Esophagus squamous epithelium (tissue), 5 donors: Measurements from ENCODE around the gene CSRNP3. TPM values are rescaled to one million over a fixed set of nuclear protein-coding genes. Genes with fewer than 3 reads are reported as not detected.
A peak's percentile ranks its signal among the peaks of the same experiment; 100 is the strongest.

Experiments
- DNase-seq: peaks from one replicate; lab custom pipeline; 2025; lab: John Stamatoyannopoulos, UW
- H3K27ac ChIP-seq, 4 donors: fragments of 200-600 bp; sonication (generic); one replicate each; pipeline ENCODE4 v1.5.1; 2016 to 2019; ENCODE audit warnings: mild to moderate bottlenecking in 1 of 4
- H3K27me3 ChIP-seq, 4 donors: fragments of 200-600 bp; sonication (generic); 1 replicate in 3 of 4; 2 replicates in 1 of 4; pipeline versions ENCODE4 v1.5.1 to v1.6.0; 2017 to 2021; ENCODE audit warnings: antibody characterized with exemption in 1 of 4
- H3K36me3 ChIP-seq, 3 donors: fragments of 200-600 bp; sonication (generic); one replicate each; pipeline ENCODE4 v1.5.1; 2016 to 2019
- H3K4me1 ChIP-seq, 3 donors: fragments of 200-600 bp; sonication (generic); one replicate each; pipeline ENCODE4 v1.5.1; 2017 to 2019
- H3K4me3 ChIP-seq, 4 donors: fragments of 200-600 bp; sonication (generic); 1 replicate in 3 of 4; 2 replicates in 1 of 4; pipeline ENCODE4 v1.5.1; 2016 to 2019; ENCODE audit warnings: mild to moderate bottlenecking in 2 of 4, moderate library complexity in 1 of 4
- H3K9me3 ChIP-seq, 3 donors: fragments of 200-600 bp; sonication (generic); one replicate each; pipeline ENCODE4 v1.5.1; 2016 to 2019
- CTCF ChIP-seq, 6 experiments: fragments of 450-650 bp in 4 of 6; fragments of 200-600 bp in 2 of 6; sonication (generic) in 2 of 6; IDR thresholded peaks; one replicate each; pipeline ENCODE4 v1.5.1; 2016 to 2019; ENCODE audit warnings: antibody characterized with exemption in 6 of 6, mild to moderate bottlenecking in 4 of 6, moderate library complexity in 4 of 6
- POLR2A ChIP-seq, 4 donors: fragments of 450-650 bp; IDR thresholded peaks; one replicate each; pipeline ENCODE4 v1.6.1; 2017; ENCODE audit warnings: antibody characterized with exemption in 4 of 4, mild to moderate bottlenecking in 4 of 4, moderate library complexity in 3 of 4
- WGBS, 2 donors: methylation state at CpG; one replicate each; pipeline ENCODE4 v1.1.5; 2018; 5-methylcytosine and 5-hydroxymethylcytosine counted together
- intact Hi-C: fragments of 100-400 bp; cut with DNase I; formaldehyde crosslinking; loops from one replicate; pipeline ENCODE4 v1.15.0; 2022
- total RNA-seq, 4 donors: library from RNA; depleted of rRNA; stranded (reverse); fragments of >200 nt; gene quantifications; one replicate each; pipeline ENCODE4 v1.1.0, GENCODE V29; 2016
- donor health status: DM: yes; HTN: yes; CAD: no.

CSRNP3 gene
- total RNA-seq, 4 donors from 2014 or later: 0.57 to 1.5 (median 0.81) TPM

DNA sequence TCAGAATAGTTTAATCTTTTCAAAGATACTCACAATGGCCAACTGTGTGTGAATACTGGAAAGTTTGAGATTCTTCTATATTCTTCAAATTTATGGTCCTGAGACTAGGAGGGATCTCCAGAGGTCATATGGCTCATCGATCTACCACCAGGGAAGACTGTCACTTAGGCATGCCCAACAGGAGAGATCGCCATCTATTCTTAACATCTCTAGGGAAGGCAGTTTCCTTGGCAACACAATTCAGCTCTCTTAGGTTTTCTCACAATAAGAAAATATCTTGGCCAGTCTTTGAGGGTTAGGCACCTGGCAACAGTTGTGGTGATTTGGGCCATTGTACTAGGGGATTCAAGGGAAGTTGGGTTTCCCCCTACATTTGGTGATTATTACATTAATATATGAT, 217.3 kb downstream of the CSRNP3 start:
- TF ChIP-seq CTCF (IDR thresholded peaks at IDR 0.05): no peak
- no peak for TF ChIP-seq POLR2A (IDR thresholded peaks at IDR 0.05)
- Histone ChIP-seq H3K27ac (peak overlapping the region in 1 of 4 donors; percentile 23), H3K27me3 (no peaks in the 10 kb centered on the region), H3K36me3 (no peaks in the 10 kb centered on the region), H3K9me3 (no peaks in the 10 kb centered on the region), H3K4me3 (no peak overlapping the region), H3K4me1 (no peaks in the 10 kb centered on the region)
- 86 to 94% methylated on average over 2 of the region's 2 CpGs for WGBS, 2 donors
- intact Hi-C loops: no loop called here
- DNase-seq: no peak

DNA sequence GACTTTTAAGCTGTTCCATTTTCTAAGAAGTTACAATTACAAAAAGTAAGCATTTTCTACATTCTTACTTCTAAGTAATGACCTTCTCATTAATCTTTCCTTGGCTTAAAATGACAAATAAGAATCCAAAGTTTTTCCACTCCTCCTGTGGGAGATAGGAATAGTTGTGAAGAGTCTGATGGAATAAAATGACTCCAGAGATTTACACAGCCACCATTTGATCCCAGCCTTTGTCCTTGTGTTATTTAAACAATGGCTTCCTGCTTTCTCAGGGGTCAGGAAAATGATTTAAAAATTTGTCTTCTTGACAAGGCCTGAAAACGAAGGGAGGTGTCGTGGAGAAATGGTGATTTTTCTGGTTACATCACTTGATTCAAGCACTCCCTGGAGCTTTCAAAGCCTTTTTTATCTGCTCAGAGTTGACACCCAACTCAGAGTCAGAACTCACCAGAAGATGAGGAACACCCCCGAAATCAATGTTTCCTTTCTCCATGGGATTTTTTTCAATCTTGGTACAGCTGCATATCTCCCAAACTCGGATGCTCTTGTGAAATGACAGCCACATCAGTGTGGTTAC, 218.0 kb downstream of the CSRNP3 start:
- no peaks in the 10 kb centered on the region for H3K27me3 ChIP-seq
- TF ChIP-seq POLR2A (IDR thresholded peaks at IDR 0.05): no peak
- no peak for TF ChIP-seq CTCF (IDR thresholded peaks at IDR 0.05)
- H3K27ac ChIP-seq: peak overlapping the region in 2 of 4 donors; percentile 21 to 23
- H3K36me3 ChIP-seq: no peaks in the 10 kb centered on the region
- DNase-seq: no peak
- intact Hi-C loops: no loop called here
- 56 to 59% methylated on average over 4 of the region's 4 CpGs for WGBS, 2 donors
- no peaks in the 10 kb centered on the region for H3K4me1 ChIP-seq
- H3K9me3 ChIP-seq: no peaks in the 10 kb centered on the region
- H3K4me3 ChIP-seq: no peak overlapping the region

DNA sequence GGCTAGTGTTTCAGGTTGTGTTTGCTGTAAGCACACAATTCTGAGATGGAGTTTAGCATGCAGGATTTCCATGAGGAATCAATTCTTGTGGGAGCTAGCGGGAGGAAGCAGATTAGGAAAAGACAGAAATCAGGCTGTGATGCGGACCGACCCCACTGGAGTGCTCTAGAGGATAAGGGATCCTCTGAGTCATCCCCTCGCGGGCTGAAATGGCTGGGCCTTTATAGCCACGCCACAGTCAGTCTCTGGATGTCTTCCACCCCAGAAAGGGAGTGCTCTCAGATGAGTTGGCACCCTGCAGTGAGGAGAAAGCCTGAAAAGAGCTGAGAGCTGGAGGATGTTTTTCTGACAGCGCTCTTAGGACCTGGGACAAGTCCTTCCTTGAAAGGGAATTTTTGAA, 222.1 kb downstream of the CSRNP3 start:
- DNase-seq: no peak
- 61 to 63% methylated on average over 6 to 7 of the region's 7 CpGs for WGBS, 2 donors

DNA sequence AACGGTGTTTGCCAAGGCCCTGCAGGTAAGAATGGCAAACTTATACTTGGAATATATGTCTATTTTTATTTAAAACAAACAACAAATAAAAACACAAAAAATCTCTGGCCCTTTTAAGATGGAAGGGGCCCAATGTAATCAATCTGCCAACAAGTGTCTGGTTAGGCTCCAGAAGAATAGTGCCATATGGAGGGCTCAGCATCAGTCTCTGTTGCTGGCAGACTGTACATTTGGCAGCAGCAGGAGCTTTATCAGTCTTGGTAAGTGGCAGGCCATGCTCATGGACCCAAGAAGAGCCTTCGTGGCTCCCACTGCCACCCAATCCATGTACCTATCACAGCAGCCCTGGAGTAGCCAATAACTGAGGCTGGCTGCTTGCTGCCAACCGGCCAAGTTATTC, 223.4 kb downstream of the CSRNP3 start:
- Histone ChIP-seq H3K27me3 (no peaks in the 10 kb centered on the region), H3K36me3 (no peaks in the 10 kb centered on the region), H3K9me3 (no peaks in the 10 kb centered on the region), H3K4me1 (no peaks in the 10 kb centered on the region), H3K4me3 (no peak overlapping the region), H3K27ac (no peak overlapping the region)
- no peak for TF ChIP-seq CTCF (IDR thresholded peaks at IDR 0.05)
- TF ChIP-seq POLR2A (IDR thresholded peaks at IDR 0.05): no peak
- 80 to 84% methylated on average over 3 of the region's 3 CpGs for WGBS, 2 donors
- intact Hi-C loops: loop anchor here (10.0 kb wide), 1 partner anchor 288 kb away; no protein-coding TSS in a partner anchor
- DNase-seq: no peak

More for the DNA sequence above, 222.1 kb downstream of the CSRNP3 start:
- intact Hi-C loops: loop anchor here (10.0 kb wide), 1 partner anchor 287 kb away; no protein-coding TSS in a partner anchor
- Histone ChIP-seq H3K27ac (no peak overlapping the region), H3K36me3 (no peaks in the 10 kb centered on the region), H3K9me3 (no peaks in the 10 kb centered on the region), H3K4me3 (no peak overlapping the region), H3K4me1 (no peaks in the 10 kb centered on the region), H3K27me3 (no peaks in the 10 kb centered on the region)
- TF ChIP-seq CTCF (IDR thresholded peaks at IDR 0.05) (no peak), POLR2A (IDR thresholded peaks at IDR 0.05) (no peak)

- intact Hi-C loops: loop anchor here (10.0 kb wide), 1 partner anchor 289 kb away; no protein-coding TSS in a partner anchor
- Histone ChIP-seq H3K4me1 (no peaks in the 10 kb centered on the region), H3K36me3 (no peaks in the 10 kb centered on the region), H3K27ac (no peak overlapping the region), H3K4me3 (no peak overlapping the region), H3K9me3 (no peaks in the 10 kb centered on the region), H3K27me3 (no peaks in the 10 kb centered on the region)
- no peak for DNase-seq
- no peak for TF ChIP-seq CTCF (IDR thresholded peaks at IDR 0.05)
- no peak for TF ChIP-seq POLR2A (IDR thresholded peaks at IDR 0.05)
- WGBS, 2 donors: 95 to 100% methylated on average over 1 of the region's 1 CpG
Measured at GRCh38 chr2:165693838-165694237, 224.3 kb downstream of the CSRNP3 start.
